OCI-LY3 (cell line): ENCODE data around the gene TLDC2.
"Not testable (repeated sequence)": the region's sequence is repeated elsewhere in the genome, so short reads cannot be mapped to it uniquely, and the experiment has no call there.

ENCODE experiments used
- EZH2phosphoT487 ChIP-seq: fragments of 200-600 bp; shearing (Covaris generic); IDR thresholded peaks from 2 replicates; pipeline ENCODE4 v1.6.1; 2018; ENCODE audit warnings: antibody characterized with exemption, mixed run types, low read depth
- TF ChIP-seq, protein P1 (sequence below): fragments of 200-600, 300-600 bp; sonication (generic); IDR thresholded peaks from 2 replicates; pipeline ENCODE4 v1.5.1; 2014; ENCODE audit warnings: antibody characterized with exemption, low read length, low read depth

DNA sequence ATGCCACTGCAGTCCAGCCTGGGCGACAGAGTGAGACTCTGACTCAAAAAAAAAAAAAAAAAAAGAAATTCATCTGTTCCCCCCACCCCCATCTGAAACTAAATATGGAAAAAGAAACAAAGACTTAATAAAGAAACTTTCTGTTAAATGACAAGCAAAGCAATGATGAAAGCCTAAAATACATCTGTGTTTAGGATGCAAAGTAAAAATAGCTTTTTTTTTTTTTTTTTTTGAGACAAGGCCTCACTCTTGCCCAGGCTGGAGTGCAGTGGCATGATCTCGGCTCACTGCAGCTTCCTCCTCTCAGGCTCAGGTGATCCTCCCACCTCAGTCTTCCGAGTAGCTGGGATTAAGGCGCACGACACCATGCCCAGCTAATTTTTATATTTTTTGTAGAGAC, 845 bp upstream of the TLDC2 start:
- TF ChIP-seq, protein P1, sequence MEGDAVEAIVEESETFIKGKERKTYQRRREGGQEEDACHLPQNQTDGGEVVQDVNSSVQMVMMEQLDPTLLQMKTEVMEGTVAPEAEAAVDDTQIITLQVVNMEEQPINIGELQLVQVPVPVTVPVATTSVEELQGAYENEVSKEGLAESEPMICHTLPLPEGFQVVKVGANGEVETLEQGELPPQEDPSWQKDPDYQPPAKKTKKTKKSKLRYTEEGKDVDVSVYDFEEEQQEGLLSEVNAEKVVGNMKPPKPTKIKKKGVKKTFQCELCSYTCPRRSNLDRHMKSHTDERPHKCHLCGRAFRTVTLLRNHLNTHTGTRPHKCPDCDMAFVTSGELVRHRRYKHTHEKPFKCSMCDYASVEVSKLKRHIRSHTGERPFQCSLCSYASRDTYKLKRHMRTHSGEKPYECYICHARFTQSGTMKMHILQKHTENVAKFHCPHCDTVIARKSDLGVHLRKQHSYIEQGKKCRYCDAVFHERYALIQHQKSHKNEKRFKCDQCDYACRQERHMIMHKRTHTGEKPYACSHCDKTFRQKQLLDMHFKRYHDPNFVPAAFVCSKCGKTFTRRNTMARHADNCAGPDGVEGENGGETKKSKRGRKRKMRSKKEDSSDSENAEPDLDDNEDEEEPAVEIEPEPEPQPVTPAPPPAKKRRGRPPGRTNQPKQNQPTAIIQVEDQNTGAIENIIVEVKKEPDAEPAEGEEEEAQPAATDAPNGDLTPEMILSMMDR = not testable (repeated sequence)
- TF ChIP-seq EZH2phosphoT487 = not testable (repeated sequence)
